GM12891 (cell line): ENCODE results near the gene TSHZ2.

ENCODE experiments used
- POLR2A ChIP-seq: IDR thresholded peaks from 2 replicates; pipeline ENCODE4 v1.6.1; 2011; ENCODE audit warnings: low read depth, low read length, control low read depth
- POLR2AphosphoS5 ChIP-seq: IDR thresholded peaks from 2 replicates; pipeline ENCODE4 v1.6.1; 2011; ENCODE audit warnings: low read depth, low read length, control low read depth

- TF ChIP-seq POLR2AphosphoS5 = no peak
- no peak for TF ChIP-seq POLR2A
These were observed 449.9 kb downstream of the TSHZ2 start for GRCh38 chr20:53422039-53422438.
